NCI-H187 (cell line): Measurements from ENCODE around the gene TMX4.

Source experiments
- DNase-seq, 2 experiments: peaks; one replicate each; lab custom pipeline; 2025; lab: John Stamatoyannopoulos, UW

The TMX4 gene

GRCh38 chr20:8019998-8020247, 362 bp upstream of the TMX4 start:
- no peak for DNase-seq

- peak; percentile 54 to 72 for DNase-seq
Observed at GRCh38 chr20:8018958-8019245, 659 bp downstream of the TMX4 start.

- no peak for DNase-seq
Observed at GRCh38 chr20:8012724-8013123, 6.8 kb downstream of the TMX4 start.

GRCh38 chr20:8008733-8009132, 10.8 kb downstream of the TMX4 start:
- DNase-seq, result no peak

GRCh38 chr20:8007490-8007889, 12.1 kb downstream of the TMX4 start:
- DNase-seq, result no peak

GRCh38 chr20:8005575-8006366, 13.8 kb downstream of the TMX4 start:
- no peak for DNase-seq

- no peak for DNase-seq
Observed at GRCh38 chr20:8005033-8005432, 14.5 kb downstream of the TMX4 start.

GRCh38 chr20:8002056-8002455, 17.5 kb downstream of the TMX4 start:
- DNase-seq, result no peak

- DNase-seq, result no peak
Observed at GRCh38 chr20:8000796-8001195, 18.8 kb downstream of the TMX4 start.

- DNase-seq, result no peak
Observed at GRCh38 chr20:7996898-7997297, 22.7 kb downstream of the TMX4 start.

- DNase-seq, result no peak
Observed at GRCh38 chr20:7994809-7995208, 24.8 kb downstream of the TMX4 start.

- DNase-seq, result no peak
Observed at GRCh38 chr20:7993703-7994102, 25.9 kb downstream of the TMX4 start.

- no peak for DNase-seq
Observed at GRCh38 chr20:7993238-7993637, 26.3 kb downstream of the TMX4 start.

GRCh38 chr20:7990385-7990784, 29.2 kb downstream of the TMX4 start:
- DNase-seq, result no peak

- DNase-seq, result no peak
Observed at GRCh38 chr20:7989379-7989778, 30.2 kb downstream of the TMX4 start.

- DNase-seq, result no peak
Observed at GRCh38 chr20:7985916-7986315, 33.6 kb downstream of the TMX4 start.

- DNase-seq, result no peak
Observed at GRCh38 chr20:7984192-7984591, 35.4 kb downstream of the TMX4 start.

GRCh38 chr20:7981374-7981773, 38.2 kb downstream of the TMX4 start:
- DNase-seq, result no peak

GRCh38 chr20:7980332-7981046, 39.1 kb downstream of the TMX4 start:
- DNase-seq, result no peak

- DNase-seq, result no peak
Observed at GRCh38 chr20:7977709-7978108, 41.9 kb downstream of the TMX4 start.

GRCh38 chr20:7975851-7976414, 43.6 kb downstream of the TMX4 start:
- DNase-seq, result no peak

GRCh38 chr20:7974785-7975435, 44.7 kb downstream of the TMX4 start:
- no peak for DNase-seq
